Inferior parietal cortex (tissue), 1 donor: ENCODE results near the gene TMEM198.

Experiments
- DNase-seq: peaks from one replicate; pipeline ENCODE4 v3.0.0-alpha.2; 2016; ENCODE audit errors: extremely low spot score

TMEM198 gene

DNA sequence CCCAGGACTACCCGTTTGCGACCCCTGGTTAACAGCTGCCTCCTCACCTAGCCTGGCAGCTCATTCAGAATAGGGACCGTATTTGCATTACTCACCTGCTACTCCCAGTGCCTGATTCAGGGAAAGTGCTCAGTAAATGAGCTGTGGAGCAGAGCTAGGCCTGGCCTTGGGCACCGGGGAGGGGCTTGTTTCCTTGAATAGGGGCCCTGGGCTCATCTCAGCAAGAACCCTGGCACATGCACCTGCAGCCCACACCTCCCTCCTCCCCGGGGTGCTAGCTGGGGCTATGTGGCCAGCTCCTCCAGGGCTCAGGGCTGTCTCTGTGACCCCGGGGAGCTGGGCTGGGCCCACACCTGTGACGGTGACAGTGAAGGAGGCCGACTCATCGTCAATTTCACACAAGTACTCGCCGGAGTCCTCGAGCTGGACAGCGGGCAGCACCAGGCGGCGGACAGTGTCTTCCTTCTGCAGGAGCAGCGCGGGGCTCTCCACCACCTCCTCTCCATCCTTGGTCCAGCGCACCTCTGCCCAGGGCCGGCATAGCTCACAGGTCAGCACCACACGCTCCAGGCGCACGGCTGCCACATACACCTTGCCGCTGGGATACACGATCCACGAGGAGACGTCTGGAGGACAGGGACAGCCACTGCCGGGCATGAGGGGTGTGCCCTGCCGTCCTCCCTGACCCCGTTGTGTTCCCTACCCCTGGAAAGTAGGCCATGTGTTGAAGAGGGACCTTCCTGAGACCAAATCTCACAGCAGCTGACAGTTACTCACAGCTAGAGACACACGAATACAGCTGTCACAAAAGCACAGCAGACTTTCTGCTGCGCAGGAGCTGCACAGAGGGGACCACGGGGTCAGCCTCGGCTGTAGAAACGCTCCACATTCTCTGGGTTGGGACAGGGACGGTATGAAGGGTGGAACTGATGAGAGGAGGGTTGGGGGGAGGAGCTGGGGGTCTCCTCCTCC, 18.5 kb downstream of the TMEM198 start:
- no peak for DNase-seq

DNA sequence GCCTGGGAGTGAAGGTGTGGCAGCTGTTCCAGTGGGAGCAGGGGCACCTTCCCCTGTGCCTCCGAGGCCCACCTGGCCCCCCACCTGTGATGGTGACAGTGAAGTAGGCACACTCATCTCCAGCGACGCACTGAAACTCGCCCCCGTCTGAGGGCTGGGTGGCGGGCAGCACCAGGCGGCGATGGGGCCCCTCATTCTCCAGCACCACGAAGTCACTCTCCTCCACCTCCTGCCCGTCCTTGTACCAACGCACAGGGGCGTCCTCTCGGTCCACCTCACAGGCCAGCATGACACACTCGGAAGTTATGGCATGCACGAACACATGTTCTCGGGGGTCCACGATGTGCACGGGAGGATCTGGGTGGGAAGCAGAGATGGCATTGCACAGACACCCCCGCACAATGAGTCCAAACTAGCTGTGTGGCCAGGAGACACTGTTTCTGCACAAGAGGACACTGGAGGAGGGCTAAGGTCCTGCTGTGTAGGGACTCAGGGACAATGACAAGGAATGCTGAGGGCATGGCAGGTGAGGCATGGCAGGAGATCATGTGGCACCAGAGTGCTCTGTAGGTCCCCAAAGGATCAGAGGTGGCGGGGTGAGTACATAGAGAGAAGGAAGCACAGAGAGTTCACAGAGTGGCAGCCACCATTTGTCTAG, 19.6 kb downstream of the TMEM198 start:
- DNase-seq: no peak

DNA sequence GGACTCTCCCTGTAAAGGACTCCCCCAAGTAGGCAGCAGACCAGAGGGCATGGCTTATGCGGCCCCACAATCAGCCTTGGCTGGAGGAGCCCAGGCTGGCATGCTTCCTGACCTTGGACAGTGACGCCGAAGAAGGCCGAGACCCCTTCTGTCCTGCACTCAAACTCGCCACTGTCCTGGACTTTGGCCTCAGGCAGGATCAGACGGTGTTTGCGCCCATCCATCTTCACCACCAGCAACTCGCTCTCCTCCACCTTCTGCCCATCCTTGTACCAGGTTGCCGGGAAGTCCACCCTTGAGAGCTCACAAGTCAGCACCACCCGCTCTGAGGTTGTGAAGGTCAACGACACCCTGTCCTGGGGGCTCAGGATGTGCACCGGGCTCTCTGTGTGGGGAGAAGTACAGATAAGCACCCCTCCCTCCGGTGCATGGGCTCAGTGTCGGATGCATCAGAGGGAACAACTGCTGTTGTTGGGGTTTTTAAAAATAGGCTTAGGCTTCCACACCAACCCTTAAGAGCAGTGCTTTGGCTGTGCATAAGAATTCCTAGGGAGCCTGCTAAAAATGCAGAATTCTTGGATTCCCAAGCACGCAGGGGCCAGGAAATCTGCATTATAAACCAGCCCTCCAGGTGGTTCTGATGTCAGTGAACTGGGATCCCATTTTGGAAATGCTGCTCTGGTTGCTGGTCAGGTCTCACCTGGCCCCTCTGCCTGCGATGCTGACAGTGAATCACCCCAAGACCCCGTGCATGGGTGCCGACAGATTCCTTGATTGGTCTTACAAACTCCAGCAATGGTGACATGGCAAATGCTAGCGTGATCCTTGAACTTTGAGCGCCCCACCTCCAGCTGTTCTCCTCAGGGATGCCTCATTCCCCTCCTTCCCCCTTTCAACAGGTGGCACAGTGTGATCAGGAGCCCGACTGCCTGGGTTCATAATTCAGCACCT, 21.6 kb downstream of the TMEM198 start:
- DNase-seq: no peak

DNA sequence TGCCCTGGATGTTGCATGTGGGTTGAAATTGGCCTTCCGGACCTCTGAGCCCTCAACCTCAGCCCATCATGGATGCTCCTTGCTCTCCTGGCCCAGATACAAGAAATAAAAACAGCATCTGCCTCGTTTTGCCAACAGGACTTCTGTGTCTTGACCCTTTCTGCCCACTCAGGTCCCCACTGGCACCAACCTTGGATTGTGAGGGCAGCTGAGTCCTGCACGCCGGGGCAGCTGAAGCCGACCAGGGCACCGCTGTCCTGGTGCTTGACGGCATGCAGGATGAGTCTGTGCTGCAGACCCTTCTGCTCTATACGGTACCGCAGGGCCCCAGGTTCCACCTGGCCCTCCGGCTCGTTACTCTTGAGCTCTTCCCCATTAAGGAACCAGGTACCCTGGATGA, 22.8 kb downstream of the TMEM198 start:
- no peak for DNase-seq

DNA sequence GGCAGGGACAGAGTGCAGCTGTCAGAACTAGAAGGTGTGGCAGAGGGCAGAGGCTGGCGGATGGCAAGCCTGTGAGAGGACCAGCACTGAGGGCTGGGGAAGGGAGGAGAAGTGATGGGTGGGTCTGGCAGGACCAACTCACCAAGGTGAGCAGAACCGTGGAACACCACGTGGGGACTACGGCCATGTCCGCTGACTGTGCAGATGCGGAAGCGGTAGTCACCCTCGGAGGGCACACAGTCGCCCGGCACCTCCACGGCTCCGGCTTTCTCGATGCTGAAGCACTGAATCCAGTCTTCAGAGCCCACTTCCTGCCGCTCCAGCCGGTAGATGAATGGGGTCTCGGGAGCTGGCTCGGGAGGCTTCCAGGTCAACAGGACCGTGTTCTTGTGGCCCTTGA, 23.3 kb downstream of the TMEM198 start:
- DNase-seq: no peak

DNA sequence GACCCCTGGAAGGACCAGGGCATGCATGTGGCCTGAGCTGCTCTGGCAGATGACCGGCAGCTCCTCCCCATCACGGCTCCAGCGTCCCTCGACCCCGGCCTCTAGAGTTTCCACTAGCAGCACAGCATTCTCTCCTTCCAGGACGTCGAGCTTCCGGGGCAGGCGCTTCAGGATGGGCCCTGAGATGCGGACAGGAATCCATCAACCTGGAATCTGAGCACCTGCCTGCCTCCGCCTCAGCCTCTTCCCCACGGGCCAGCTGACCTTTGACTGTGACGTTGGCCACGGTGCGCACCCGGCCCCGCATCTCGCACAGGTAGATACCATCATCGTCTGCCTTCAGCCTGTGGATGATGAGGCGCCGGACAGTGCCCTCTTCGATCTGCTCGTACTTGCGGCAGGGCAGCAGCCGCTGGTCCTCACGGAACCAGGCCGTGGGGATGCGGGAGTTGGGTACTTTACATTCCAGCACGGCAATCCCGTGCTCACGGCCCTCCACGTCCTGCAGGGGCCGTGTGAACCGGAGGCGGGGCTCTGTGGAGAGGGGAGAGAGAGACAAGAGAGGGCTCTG, 24.0 kb downstream of the TMEM198 start:
- no peak for DNase-seq

DNA sequence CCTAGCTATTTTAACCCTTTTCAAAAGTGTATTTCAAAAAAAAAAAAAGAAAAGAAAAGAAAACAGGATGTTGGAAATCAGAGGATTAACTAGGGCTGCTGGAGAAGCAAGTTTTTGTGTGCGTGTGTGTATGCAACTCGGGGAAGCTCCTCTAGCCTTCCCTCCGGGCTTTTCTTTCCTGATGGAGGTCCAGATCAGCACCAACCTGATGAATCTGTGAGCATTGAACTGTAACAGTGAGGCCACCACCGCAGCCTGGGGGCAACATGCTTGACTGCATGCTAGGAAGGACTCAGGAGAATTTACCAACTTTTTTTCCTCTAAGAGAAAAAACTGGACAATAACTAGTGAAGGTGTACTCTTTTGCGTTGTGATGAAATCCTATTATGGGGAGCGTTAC, 25.2 kb downstream of the TMEM198 start:
- no peak for DNase-seq

DNA sequence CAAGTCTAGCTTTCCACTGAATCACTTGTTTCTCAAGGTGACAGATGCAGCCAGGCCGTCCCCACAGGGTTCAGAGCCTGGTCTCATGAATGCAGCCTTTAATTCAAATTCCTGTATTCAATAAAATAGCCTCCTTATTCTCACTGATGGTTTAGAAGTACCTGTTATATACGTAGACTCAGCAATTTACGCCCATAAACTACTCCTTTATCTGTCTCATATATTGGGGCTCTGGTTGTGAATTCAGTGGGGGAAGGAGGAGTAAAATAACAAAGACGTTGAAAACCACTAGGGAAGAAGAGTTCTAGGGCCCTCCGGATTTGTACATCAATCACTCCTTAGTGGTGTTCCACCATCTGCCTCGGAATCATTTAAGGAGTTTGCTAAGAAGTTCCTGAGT, 25.8 kb downstream of the TMEM198 start:
- no peak for DNase-seq

DNA sequence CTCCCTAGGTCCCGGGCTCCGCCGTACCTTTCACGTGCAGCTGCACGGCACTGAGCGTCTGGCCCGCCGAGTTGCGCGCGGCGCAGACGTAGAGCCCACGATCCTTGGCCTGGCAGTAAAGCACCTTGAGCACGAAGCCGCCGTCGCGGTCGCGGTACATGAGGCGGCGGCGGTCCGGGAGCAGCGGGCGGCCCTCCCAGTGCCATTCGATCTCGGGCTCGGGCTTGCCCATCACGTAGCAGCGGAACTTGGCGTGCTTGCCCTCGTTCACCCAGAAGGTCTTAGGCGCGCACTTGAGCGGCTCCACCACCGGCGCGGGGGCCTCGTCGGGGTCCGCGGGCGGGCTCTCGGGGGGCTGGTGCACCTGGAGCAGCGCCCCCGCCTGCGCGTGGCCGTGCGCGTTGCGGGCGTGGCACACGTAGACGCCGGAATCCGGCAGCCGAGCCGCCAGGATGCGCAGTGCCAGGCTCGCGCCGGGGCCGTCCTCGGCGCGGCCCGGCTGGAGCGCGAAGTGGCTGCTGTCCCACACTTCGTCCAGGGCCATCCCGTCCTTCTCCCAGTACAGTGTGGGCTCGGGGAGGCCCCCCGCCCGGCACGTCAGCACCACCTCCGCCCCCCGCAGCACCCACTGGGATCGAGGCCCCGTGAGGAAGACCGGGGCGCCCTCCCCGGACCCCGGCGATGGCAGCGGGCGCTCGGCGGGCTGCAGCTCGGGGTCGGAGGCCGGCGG, 26.5 kb downstream of the TMEM198 start:
- no peak for DNase-seq

DNA sequence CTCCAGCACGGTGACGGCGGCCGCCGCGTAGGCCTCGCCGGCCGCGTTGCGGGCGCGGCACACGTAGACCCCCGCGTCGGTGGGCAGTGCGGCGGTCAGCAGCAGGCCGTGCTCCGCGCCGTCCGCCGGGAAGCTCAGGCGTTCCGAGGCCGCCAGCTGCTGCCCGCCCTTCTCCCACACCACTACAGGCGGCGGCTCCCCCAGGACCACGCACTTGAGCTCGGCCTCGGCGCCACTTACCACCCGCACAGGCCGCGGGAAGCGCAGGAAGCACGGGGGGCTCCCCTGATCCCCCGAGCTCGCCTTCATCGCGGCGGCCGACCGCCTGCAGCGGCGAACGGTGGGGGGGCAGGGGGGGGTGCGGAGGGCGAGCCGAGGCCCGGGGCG, 27.1 kb downstream of the TMEM198 start:
- no peak for DNase-seq

DNA sequence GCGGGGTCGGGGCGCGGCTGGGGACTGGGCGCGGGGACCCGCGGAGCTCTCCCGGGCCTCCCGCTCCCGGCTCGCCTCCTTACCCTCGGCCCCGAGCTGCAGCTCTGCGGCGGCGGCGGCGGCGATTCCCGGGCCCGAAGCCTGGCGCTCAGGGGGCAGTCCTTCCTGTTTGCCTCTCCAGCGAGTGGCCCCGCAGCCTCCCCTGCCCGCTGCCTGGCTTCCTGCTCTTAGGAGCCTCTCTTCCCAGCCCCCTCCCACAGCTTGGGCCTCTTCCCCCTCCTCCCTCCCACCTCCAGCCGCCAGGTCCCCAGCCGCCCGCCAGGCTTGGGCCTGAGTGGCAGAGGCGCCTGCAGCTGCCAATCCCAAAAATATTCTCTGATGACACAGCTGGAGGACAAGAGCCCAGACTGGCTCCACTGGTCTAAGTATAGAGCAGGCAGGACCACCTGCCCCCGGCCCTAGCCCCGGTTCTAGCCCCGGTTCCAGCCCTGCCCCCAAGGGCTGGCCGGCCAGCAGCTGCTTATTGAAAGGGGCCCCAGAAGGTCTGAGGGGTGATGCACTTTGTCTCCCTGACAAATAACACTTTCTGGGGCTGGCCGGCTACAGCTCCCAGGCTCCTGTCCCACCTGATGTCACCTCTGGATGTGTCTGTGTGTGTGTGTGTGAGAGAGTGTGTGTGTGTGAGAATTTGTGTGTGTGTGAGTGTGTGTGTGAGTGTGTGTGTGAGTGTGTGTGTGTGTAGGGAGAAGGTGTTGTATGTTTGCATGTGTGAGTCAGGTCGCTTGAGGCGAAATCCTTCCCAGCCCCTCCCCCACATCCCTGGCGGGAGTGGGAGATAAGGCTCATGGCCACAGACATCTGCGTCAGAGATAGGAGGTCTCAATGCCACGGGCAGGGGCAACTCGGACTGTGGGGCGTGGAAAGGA, 27.7 kb downstream of the TMEM198 start, which contains the start of gene OBSL1:
OBSL1 (minus strand) TSS at position 229 of the 926 bp plus-strand sequence. CDS start 307 bp downstream, outside the sequence.
- DNase-seq: peak; percentile 23

DNA sequence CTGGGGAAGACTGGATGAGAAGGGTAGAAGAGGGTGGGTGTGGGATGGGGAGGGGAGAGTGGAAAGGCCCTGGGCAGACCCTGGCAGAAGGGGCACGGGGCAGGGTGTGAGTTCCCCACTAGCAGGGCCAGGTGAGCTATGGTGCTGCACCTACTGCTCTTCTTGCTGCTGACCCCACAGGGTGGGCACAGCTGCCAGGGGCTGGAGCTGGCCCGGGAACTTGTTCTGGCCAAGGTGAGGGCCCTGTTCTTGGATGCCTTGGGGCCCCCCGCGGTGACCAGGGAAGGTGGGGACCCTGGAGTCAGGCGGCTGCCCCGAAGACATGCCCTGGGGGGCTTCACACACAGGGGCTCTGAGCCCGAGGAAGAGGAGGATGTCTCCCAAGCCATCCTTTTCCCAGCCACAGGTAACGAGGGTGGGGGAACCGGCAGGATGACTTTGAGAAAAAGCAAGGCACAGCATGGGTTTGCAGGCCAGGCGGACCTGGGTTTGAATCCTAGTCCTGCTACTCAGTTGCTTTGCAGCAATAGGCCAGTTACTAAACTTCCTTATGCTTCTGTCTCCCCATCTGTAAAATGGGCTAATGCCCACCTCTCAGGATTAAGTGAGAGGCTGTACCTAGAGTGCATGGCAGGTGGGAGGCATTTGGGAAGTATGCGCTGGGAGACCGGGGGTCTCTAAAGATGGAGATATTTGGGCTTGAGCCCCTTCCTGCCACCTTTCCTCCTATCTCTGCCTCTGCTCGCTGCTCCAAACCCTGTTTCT, 28.6 kb downstream of the TMEM198 start, which contains the start of gene INHA:
INHA (plus strand) TSS at position 74 of the 765 bp plus-strand sequence; CDS start at position 139, 65 bp downstream.
- no peak for DNase-seq

DNA sequence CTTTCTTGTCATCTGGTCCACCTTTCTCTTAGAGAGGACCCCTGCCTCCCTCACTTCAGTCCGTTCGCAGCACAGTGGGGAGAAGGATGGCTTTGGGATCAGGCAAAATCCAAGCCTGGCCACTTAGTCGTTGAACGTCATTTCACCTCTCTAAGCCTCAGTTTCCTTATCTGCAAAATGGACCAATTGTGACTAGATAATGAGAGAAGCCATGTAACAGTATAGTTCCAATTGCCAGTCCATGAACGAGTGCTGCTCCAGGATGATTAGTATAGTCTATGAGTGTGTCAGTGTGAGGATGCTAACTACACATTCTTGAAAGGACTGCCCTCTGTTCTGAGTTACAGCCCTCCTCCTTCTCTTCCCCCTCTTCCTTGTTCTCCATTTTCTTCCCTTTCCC, 29.3 kb downstream of the TMEM198 start:
- DNase-seq: no peak

DNA sequence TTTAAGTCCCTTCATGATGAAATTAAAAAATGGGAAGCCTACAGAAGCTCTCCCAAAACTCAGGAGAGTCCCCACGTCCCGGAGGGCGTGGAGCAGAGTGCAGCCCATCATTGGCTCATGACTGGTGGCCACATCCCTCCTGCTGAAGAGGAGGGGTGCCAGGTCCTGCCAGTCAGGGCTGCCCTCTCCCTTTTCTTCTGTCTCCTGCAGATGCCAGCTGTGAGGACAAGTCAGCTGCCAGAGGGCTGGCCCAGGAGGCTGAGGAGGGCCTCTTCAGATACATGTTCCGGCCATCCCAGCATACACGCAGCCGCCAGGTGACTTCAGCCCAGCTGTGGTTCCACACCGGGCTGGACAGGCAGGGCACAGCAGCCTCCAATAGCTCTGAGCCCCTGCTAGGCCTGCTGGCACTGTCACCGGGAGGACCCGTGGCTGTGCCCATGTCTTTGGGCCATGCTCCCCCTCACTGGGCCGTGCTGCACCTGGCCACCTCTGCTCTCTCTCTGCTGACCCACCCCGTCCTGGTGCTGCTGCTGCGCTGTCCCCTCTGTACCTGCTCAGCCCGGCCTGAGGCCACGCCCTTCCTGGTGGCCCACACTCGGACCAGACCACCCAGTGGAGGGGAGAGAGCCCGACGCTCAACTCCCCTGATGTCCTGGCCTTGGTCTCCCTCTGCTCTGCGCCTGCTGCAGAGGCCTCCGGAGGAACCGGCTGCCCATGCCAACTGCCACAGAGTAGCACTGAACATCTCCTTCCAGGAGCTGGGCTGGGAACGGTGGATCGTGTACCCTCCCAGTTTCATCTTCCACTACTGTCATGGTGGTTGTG, 30.9 kb downstream of the TMEM198 start:
- DNase-seq: no peak

DNA sequence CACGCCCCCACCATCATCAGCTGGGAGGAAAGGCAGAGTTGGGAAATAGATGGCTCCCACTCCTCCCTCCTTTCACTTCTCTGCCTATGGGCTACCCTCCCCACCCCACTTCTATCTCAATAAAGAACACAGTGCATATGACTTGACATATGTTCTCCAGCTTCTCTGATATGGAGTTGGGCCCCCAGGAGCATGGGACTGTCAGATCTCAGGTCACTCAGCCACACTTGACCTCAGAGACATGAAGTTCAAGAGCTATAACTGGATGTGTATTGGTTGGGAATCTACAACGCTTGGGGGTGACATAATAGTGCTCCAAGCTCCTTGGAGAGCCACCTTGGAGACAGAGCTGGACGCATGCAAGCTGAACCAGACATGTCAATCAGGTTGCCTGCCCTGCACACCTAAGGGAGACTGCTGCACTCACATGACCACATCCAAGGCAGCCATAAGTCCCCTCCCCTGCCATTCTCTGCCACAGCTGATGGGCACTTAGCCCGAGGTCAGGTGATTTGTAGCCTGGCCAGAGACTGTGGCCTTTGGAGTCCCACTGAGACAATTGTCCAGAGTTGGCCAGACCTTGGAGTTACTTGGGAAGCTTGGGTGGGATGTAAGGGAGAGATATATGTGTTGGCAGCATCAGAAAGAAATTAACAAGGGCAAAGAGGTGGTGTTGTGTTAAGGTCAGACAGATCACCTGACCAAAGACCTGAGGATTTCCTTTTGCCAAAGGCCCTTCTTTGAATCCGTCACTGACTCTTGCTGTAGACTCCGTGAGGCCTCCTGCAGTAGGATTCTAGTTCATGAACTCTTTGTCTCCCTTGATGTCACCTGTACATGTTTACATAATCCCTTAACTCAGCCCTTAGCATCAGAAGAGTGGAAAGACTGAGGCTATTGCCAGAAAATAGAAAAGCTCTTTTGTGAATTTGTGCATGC, 32.0 kb downstream of the TMEM198 start:
- DNase-seq: no peak

DNA sequence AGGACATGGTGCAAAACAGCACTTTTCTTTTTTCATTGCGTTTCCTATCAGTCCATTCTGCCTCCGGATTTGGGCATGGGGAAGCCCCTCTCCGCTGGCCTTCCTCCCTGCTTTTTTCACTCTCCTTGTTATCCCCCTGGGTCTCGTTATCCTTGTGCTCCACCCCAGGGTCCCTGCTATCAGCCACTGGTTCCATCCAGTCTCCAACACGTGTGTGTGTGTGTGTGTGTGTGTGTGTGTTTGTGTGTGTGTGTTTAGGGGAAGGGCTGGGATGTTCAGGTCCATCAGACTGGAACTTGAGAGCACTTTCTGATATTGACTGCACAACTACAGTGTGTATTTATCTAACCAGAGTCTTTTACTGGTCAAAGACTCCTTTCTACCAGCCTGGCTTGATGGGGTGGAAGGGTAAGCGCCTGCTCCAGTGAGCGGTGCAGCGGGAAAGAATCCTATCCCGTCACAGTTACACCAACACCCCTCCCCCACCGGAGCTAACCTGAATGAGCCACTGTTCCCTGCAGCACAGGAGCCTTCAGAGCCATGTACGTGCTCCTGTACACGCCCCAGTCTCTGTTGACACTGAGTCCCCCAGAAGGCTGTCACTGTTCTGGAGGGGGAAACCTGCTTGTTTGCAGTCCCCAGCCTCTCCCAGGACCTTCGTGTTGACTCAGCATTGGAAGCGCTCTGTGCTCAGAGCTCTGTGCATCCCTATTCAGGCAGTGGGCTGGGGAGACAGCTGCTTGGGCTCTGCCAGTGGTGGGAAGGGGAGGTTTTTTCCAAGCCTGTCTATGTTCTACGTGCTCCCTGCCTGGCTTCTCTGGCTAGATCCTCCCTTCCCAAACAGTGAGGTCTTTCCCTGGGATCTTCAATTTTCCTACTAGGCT, 32.9 kb downstream of the TMEM198 start:
- DNase-seq: no peak
